HepG2 (cell line): ENCODE data around the gene ITPK1. TPM values are rescaled to one million over a fixed set of nuclear protein-coding genes. Genes with fewer than 3 reads are reported as not detected.

ENCODE experiments used
- ADNP ChIP-seq: sonication (generic); formaldehyde crosslinking; IDR thresholded peaks from 2 replicates; pipeline ENCODE4 v1.4.0; 2020; ENCODE audit warnings: missing genetic modification reagents
- KLF12 ChIP-seq: sonication (generic); formaldehyde crosslinking; IDR thresholded peaks from 2 replicates; pipeline ENCODE4 v1.4.0; 2020; ENCODE audit warnings: missing genetic modification reagents, borderline replicate concordance
- MED1 ChIP-seq: sonication (generic); formaldehyde crosslinking; IDR thresholded peaks from 2 replicates; pipeline ENCODE4 v1.4.0; 2020; ENCODE audit warnings: missing genetic modification reagents
- NFKB2 ChIP-seq: sonication (generic); formaldehyde crosslinking; IDR thresholded peaks from 2 replicates; pipeline ENCODE4 v1.4.0; 2020; ENCODE audit warnings: missing genetic modification reagents, borderline replicate concordance
- RARA ChIP-seq: IDR thresholded peaks from 2 replicates; pipeline ENCODE4 v1.6.1; 2016; ENCODE audit warnings: missing genetic modification reagents, missing compliant biosample characterization
- SP140L ChIP-seq: sonication (generic); formaldehyde crosslinking; IDR thresholded peaks from 2 replicates; pipeline ENCODE4 v1.4.0; 2020; ENCODE audit warnings: missing genetic modification reagents, borderline replicate concordance
- TEAD2 ChIP-seq: sonication (generic); formaldehyde crosslinking; IDR thresholded peaks from 2 replicates; pipeline ENCODE4 v1.9.0; 2021; ENCODE audit warnings: missing genetic modification reagents
- XRCC5 ChIP-seq: fragments of 200-400 bp; formaldehyde crosslinking; optimal IDR thresholded peaks from 2 replicates; pipeline ENCODE3; 2017; ENCODE audit warnings: mild to moderate bottlenecking, low read length
- ZIK1 ChIP-seq: sonication (generic); formaldehyde crosslinking; IDR thresholded peaks from 2 replicates; pipeline ENCODE4 v1.5.0; 2020; ENCODE audit warnings: mild to moderate bottlenecking, low read depth, missing genetic modification reagents, borderline replicate concordance
- ZNF263 ChIP-seq: sonication (generic); formaldehyde crosslinking; IDR thresholded peaks from 2 replicates; pipeline ENCODE4 v1.4.0; 2020; ENCODE audit warnings: missing genetic modification reagents
- ZNF280B ChIP-seq: sonication (generic); formaldehyde crosslinking; IDR thresholded peaks from 2 replicates; pipeline ENCODE4 v1.5.0; 2020; ENCODE audit warnings: missing genetic modification reagents, mild to moderate bottlenecking, borderline replicate concordance
- ZNF296 ChIP-seq: sonication (generic); formaldehyde crosslinking; conservative IDR thresholded peaks from 2 replicates; pipeline ENCODE4 v1.5.0; 2020; ENCODE audit warnings: mild to moderate bottlenecking, missing genetic modification reagents
- ZNF441 ChIP-seq: sonication (generic); formaldehyde crosslinking; IDR thresholded peaks from 2 replicates; pipeline ENCODE4 v1.7.0; 2021; ENCODE audit warnings: missing genetic modification reagents, borderline replicate concordance
- ZNF468 ChIP-seq: sonication (generic); formaldehyde crosslinking; IDR thresholded peaks from 2 replicates; pipeline ENCODE4 v1.8.0; 2022; ENCODE audit warnings: mild to moderate bottlenecking, moderate library complexity, missing genetic modification reagents
- ZNF7 ChIP-seq: IDR thresholded peaks from 2 replicates; pipeline ENCODE4 v1.6.1; 2016; ENCODE audit warnings: missing biosample characterization, missing genetic modification reagents
- ZNF772 ChIP-seq: sonication (generic); formaldehyde crosslinking; IDR thresholded peaks from 2 replicates; pipeline ENCODE4 v1.5.0; 2020; ENCODE audit warnings: mild to moderate bottlenecking, missing genetic modification reagents
- ZNF790 ChIP-seq: sonication (generic); formaldehyde crosslinking; IDR thresholded peaks from 2 replicates; pipeline ENCODE4 v1.8.0; 2022; ENCODE audit warnings: missing genetic modification reagents, mild to moderate bottlenecking, borderline replicate concordance
- polyA plus RNA-seq, 8 experiments: library from polyadenylated mRNA; depleted of rRNA in 3 of 8; stranded (reverse) in 7 of 8; unstranded in 1 of 8; fragments of >200 nt; fragmentation: Illumina TruSeq in 4 of 8; extraction: Trizol in 4 of 8; gene quantifications; 2 replicates each; pipeline versions ENCODE4 v1.2.1 to v1.2.3, GENCODE V29; 2011 to 2016; ENCODE audit warnings: low read depth in 4 of 8, missing spikeins in 1 of 8, mixed read lengths in 1 of 8; ENCODE audit not compliant: insufficient read depth in 1 of 8
- total RNA-seq, 5 experiments: library from RNA; depleted of rRNA; stranded (reverse); fragments of >200 nt; fragmentation: Illumina TruSeq; extraction: Trizol; gene quantifications; 2 replicates each; pipeline ENCODE4 v1.2.3, GENCODE V29; 2016; ENCODE audit warnings: low read depth in 1 of 5
- TF ChIP-seq, protein P1 (sequence below): sonication (generic); formaldehyde crosslinking; IDR thresholded peaks from 2 replicates; pipeline ENCODE4 v1.4.0; 2020; ENCODE audit warnings: missing genetic modification reagents
- TF ChIP-seq, protein P2 (sequence below): sonication (generic); formaldehyde crosslinking; IDR thresholded peaks from 2 replicates; pipeline ENCODE4 v1.4.0; 2020; ENCODE audit warnings: missing genetic modification reagents
- TF ChIP-seq, protein P3 (sequence below): sonication (generic); formaldehyde crosslinking; IDR thresholded peaks from 2 replicates; pipeline ENCODE4 v1.8.1; 2023; ENCODE audit warnings: missing genetic modification reagents, inconsistent platforms, borderline replicate concordance

The ITPK1 gene
- total and polyA plus RNA-seq, 2 of the 13 experiments (the other 11 are each of a cell fraction or from before 2014, with no cell fraction given) = 20.5 to 47.5 TPM

- peak; percentile 47; the same call in 1 of the 2 replicates for TF ChIP-seq MED1 (CRISPR knock-in tag)
- TF ChIP-seq ZNF468 (CRISPR knock-in tag) = no peak
- 0 out of 2 replicates have a peak, but pooled peaks have one; percentile 39 for TF ChIP-seq ZNF7 (CRISPR knock-in tag)
- TF ChIP-seq ZNF296 (CRISPR knock-in tag) = no peak
- no peak for TF ChIP-seq ADNP (CRISPR knock-in tag)
- TF ChIP-seq RARA (CRISPR knock-in tag) = peak; percentile 51; the same call in 1 of the 2 replicates
- TF ChIP-seq ZNF790 = peak; percentile 29; the same call in 1 of the 2 replicates
- TF ChIP-seq NFKB2 (CRISPR knock-in tag) = peak; percentile 60; the same call in 1 of the 2 replicates
- TF ChIP-seq ZIK1 (CRISPR knock-in tag) = 0 out of 2 replicates have a peak, but pooled peaks have one; percentile 59
- TF ChIP-seq KLF12 (CRISPR knock-in tag) = peak; percentile 47; the same call in 1 of the 2 replicates
- peak; percentile 96; the same call in 1 of the 2 replicates for TF ChIP-seq SP140L (CRISPR knock-in tag)
- peak; percentile 43; the same call in 1 of the 2 replicates for TF ChIP-seq ZNF280B
- TF ChIP-seq ZNF441 (CRISPR knock-in tag) = peak; percentile 71; the same call in 1 of the 2 replicates
- TF ChIP-seq ZNF772 (CRISPR knock-in tag) = peak; percentile 70; the same call in 1 of the 2 replicates
- TF ChIP-seq, protein P1, sequence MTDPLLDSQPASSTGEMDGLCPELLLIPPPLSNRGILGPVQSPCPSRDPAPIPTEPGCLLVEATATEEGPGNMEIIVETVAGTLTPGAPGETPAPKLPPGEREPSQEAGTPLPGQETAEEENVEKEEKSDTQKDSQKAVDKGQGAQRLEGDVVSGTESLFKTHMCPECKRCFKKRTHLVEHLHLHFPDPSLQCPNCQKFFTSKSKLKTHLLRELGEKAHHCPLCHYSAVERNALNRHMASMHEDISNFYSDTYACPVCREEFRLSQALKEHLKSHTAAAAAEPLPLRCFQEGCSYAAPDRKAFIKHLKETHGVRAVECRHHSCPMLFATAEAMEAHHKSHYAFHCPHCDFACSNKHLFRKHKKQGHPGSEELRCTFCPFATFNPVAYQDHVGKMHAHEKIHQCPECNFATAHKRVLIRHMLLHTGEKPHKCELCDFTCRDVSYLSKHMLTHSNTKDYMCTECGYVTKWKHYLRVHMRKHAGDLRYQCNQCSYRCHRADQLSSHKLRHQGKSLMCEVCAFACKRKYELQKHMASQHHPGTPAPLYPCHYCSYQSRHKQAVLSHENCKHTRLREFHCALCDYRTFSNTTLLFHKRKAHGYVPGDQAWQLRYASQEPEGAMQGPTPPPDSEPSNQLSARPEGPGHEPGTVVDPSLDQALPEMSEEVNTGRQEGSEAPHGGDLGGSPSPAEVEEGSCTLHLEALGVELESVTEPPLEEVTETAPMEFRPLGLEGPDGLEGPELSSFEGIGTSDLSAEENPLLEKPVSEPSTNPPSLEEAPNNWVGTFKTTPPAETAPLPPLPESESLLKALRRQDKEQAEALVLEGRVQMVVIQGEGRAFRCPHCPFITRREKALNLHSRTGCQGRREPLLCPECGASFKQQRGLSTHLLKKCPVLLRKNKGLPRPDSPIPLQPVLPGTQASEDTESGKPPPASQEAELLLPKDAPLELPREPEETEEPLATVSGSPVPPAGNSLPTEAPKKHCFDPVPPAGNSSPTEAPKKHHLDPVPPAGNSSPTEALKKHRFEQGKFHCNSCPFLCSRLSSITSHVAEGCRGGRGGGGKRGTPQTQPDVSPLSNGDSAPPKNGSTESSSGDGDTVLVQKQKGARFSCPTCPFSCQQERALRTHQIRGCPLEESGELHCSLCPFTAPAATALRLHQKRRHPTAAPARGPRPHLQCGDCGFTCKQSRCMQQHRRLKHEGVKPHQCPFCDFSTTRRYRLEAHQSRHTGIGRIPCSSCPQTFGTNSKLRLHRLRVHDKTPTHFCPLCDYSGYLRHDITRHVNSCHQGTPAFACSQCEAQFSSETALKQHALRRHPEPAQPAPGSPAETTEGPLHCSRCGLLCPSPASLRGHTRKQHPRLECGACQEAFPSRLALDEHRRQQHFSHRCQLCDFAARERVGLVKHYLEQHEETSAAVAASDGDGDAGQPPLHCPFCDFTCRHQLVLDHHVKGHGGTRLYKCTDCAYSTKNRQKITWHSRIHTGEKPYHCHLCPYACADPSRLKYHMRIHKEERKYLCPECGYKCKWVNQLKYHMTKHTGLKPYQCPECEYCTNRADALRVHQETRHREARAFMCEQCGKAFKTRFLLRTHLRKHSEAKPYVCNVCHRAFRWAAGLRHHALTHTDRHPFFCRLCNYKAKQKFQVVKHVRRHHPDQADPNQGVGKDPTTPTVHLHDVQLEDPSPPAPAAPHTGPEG = 0 out of 2 replicates have a peak, but pooled peaks have one; percentile 31
- TF ChIP-seq, protein P2, sequence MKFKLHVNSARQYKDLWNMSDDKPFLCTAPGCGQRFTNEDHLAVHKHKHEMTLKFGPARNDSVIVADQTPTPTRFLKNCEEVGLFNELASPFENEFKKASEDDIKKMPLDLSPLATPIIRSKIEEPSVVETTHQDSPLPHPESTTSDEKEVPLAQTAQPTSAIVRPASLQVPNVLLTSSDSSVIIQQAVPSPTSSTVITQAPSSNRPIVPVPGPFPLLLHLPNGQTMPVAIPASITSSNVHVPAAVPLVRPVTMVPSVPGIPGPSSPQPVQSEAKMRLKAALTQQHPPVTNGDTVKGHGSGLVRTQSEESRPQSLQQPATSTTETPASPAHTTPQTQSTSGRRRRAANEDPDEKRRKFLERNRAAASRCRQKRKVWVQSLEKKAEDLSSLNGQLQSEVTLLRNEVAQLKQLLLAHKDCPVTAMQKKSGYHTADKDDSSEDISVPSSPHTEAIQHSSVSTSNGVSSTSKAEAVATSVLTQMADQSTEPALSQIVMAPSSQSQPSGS (CRISPR knock-in tag) = peak; percentile 50; the same call in 1 of the 2 replicates
- TF ChIP-seq, protein P3, sequence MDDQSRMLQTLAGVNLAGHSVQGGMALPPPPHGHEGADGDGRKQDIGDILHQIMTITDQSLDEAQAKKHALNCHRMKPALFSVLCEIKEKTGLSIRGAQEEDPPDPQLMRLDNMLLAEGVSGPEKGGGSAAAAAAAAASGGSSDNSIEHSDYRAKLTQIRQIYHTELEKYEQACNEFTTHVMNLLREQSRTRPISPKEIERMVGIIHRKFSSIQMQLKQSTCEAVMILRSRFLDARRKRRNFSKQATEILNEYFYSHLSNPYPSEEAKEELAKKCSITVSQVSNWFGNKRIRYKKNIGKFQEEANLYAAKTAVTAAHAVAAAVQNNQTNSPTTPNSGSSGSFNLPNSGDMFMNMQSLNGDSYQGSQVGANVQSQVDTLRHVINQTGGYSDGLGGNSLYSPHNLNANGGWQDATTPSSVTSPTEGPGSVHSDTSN (CRISPR knock-in tag) = peak; percentile 71; the same call in 1 of the 2 replicates
- TF ChIP-seq TEAD2 (CRISPR knock-in tag) = no peak
- peak; percentile 39; the same call in 1 of the 2 replicates for TF ChIP-seq ZNF263 (CRISPR knock-in tag)
- TF ChIP-seq XRCC5 = peak; percentile 35
These were observed 201.6 kb downstream of the ITPK1 start (continued) for GRCh38 chr14:92914087-92914656.
